Bronchial epithelial cell (primary cell): ENCODE data around the gene CDK6. TPM values are rescaled to one million over a fixed set of nuclear protein-coding genes. Genes with fewer than 3 reads are reported as not detected.

Experiments used
- DNase-seq: peaks from one replicate; pipeline ENCODE4 v3.0.0-alpha.2; 2010; ENCODE audit warnings: low read depth
- FAIRE-seq: peaks from 2 replicates; lab custom pipeline; 2011; peaks lifted over from hg19 to GRCh38; lab: Jason Lieb, UNC
- H3K27me3 ChIP-seq: 2 replicates; pipeline ENCODE4 v1.5.1; 2011; ENCODE audit warnings: low read length; ENCODE audit not compliant: control insufficient read depth, insufficient read depth
- H3K36me3 ChIP-seq: 2 replicates; pipeline ENCODE4 v1.5.1; 2011; ENCODE audit warnings: low read length; ENCODE audit not compliant: control insufficient read depth, insufficient read depth
- H3K4me3 ChIP-seq: 2 replicates; pipeline ENCODE4 v1.5.1; 2011; ENCODE audit warnings: mild to moderate bottlenecking, low read depth, low read length, control low read depth
- CTCF ChIP-seq: IDR thresholded peaks from 2 replicates; pipeline ENCODE4 v1.5.1; 2011; ENCODE audit warnings: mild to moderate bottlenecking, moderate library complexity, low read length, control low read depth, inconsistent platforms; ENCODE audit not compliant: insufficient read depth, severe bottlenecking
- total RNA-seq: library from RNA; depleted of rRNA; stranded (reverse); fragments of >200 nt; gene quantifications from 2 replicates; pipeline ENCODE4 v1.2.1, GENCODE V29; 2014

The CDK6 gene
- total RNA-seq, 1 donor from 2014 or later = 52.9 TPM

- Histone ChIP-seq H3K36me3 (no peaks in the 10 kb centered on the region), H3K27me3 (no peaks in the 10 kb centered on the region), H3K4me3 (no peak overlapping the region)
- TF ChIP-seq CTCF = no peak
- DNase-seq = no peak
- no peak for FAIRE-seq
These were observed 96.2 kb downstream of the CDK6 start for GRCh38 chr7:92740134-92740533.

- Histone ChIP-seq H3K4me3 (no peak overlapping the region), H3K27me3 (no peaks in the 10 kb centered on the region), H3K36me3 (no peaks in the 10 kb centered on the region)
- FAIRE-seq (no peak), DNase-seq (no peak)
- TF ChIP-seq CTCF = no peak
These were observed 97.3 kb downstream of the CDK6 start for GRCh38 chr7:92739091-92739490.

GRCh38 chr7:92737706-92738105, 98.7 kb downstream of the CDK6 start:
- no peak for TF ChIP-seq CTCF
- no peaks in the 10 kb centered on the region for H3K27me3 ChIP-seq
- FAIRE-seq = no peak
- no peak for DNase-seq
- H3K4me3 ChIP-seq = no peak overlapping the region
- H3K36me3 ChIP-seq = no peaks in the 10 kb centered on the region

- FAIRE-seq (no peak), DNase-seq (no peak)
- no peak for TF ChIP-seq CTCF
- Histone ChIP-seq H3K4me3 (no peak overlapping the region), H3K36me3 (peaks cover 1% of the 10 kb centered on the region), H3K27me3 (no peaks in the 10 kb centered on the region)
These were observed 99.5 kb downstream of the CDK6 start for GRCh38 chr7:92736870-92737269.

- TF ChIP-seq CTCF = no peak
- H3K27me3 ChIP-seq = no peaks in the 10 kb centered on the region
- peaks cover 1% of the 10 kb centered on the region for H3K36me3 ChIP-seq
- H3K4me3 ChIP-seq = no peak overlapping the region
- FAIRE-seq (no peak), DNase-seq (no peak)
These were observed 100.7 kb downstream of the CDK6 start for GRCh38 chr7:92735707-92736106.

GRCh38 chr7:92732316-92733036, 103.9 kb downstream of the CDK6 start:
- Histone ChIP-seq H3K36me3 (peaks cover 1% of the 10 kb centered on the region), H3K4me3 (no peak overlapping the region), H3K27me3 (no peaks in the 10 kb centered on the region)
- FAIRE-seq = no peak
- no peak for TF ChIP-seq CTCF
- no peak for DNase-seq
